Measurements from ENCODE around the gene FAM3B. TPM values are rescaled to one million over a fixed set of nuclear protein-coding genes. Genes with fewer than 3 reads are reported as not detected.
A peak's percentile ranks its signal among the peaks of the same experiment; 100 is the strongest.

Gene FAM3B
- total and polyA plus RNA-seq, 4 donors: 0.90 to 28.5 (median 2.6) TPM

DNA sequence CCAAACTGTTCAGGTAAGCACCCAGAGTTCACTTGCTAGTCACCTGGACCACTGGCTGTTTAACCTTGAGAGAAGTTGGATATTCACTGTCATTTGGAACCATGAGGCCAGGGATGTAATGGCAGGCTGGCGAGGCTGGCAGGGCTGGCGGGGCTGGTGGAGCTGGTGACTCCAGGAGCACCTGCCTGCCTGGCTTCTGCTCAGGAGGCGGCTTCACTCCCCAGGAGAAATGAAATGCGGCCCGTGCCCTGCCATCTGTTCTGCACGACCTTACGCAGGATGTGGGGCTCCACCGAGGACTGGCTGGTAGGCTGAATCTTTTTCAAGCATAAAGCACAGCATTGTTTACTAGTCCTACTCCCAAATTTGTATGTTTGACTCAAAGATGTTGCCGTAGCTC lies 86.7 kb downstream of the FAM3B start:
- H3K36me3 ChIP-seq (ENCODE audit: control insufficient read depth in 1 of 2, insufficient read depth in 2 of 2, low read length in 1 of 2): no peaks in the 10 kb centered on the region
- H3K27me3 ChIP-seq (ENCODE audit: control insufficient read depth in 1 of 2, insufficient read depth in 2 of 2, low read length in 1 of 2): no peaks in the 10 kb centered on the region
- H3K27ac ChIP-seq (ENCODE audit: low read depth in 1 of 2, low read length in 2 of 2): no peak overlapping the region
- no peaks in the 10 kb centered on the region for H3K9me3 ChIP-seq (ENCODE audit: control insufficient read depth, low read length)
- H3K4me3 ChIP-seq (ENCODE audit: low read length in 2 of 2): no peak overlapping the region
- intact Hi-C loops (cut with DNase I): no loop called here
- DNase-seq: peak in 1 of 2 donors; percentile 64
- H3K4me1 ChIP-seq (ENCODE audit: control insufficient read depth in 1 of 2, insufficient read depth in 2 of 2, low read length in 2 of 2): no peaks in the 10 kb centered on the region
- 86 to 90% methylated on average over 9 of the region's 9 CpGs for WGBS, 2 donors
- ATAC-seq (ENCODE audit: low FRiP score): no peak

DNA sequence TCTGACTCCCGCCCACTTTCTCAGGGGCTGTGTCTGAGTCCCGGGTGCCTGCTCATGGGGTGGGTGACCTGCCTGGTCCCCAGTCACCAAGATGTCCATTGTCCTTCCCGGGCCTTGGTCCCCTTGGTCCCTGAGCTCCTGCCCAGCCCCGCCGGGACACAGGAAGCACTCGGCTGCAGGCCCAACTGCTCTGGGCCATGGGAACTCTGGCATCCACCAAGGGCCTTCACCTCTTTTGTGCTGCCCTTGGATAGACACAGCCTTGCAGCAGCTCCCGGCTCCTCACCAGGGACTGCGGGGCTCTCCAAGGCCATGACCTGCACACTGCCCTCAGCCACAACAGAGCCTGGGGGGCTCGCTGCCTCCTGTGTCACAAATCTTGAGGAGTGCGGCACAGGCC lies 87.4 kb downstream of the FAM3B start:
- DNase-seq (peak in 1 of 2 donors; percentile 57), ATAC-seq (ENCODE audit: low FRiP score) (no peak)
- H3K4me3 ChIP-seq (ENCODE audit: low read length in 2 of 2): no peak overlapping the region
- H3K36me3 ChIP-seq (ENCODE audit: control insufficient read depth in 1 of 2, insufficient read depth in 2 of 2, low read length in 1 of 2): no peaks in the 10 kb centered on the region
- no peaks in the 10 kb centered on the region for H3K9me3 ChIP-seq (ENCODE audit: control insufficient read depth, low read length)
- no peaks in the 10 kb centered on the region for H3K4me1 ChIP-seq (ENCODE audit: control insufficient read depth in 1 of 2, insufficient read depth in 2 of 2, low read length in 2 of 2)
- 90% methylated on average over 10 of the region's 10 CpGs for WGBS, 2 donors
- H3K27ac ChIP-seq (ENCODE audit: low read depth in 1 of 2, low read length in 2 of 2): no peak overlapping the region
- intact Hi-C loops (cut with DNase I): no loop called here
- H3K27me3 ChIP-seq (ENCODE audit: control insufficient read depth in 1 of 2, insufficient read depth in 2 of 2, low read length in 1 of 2): no peaks in the 10 kb centered on the region

DNA sequence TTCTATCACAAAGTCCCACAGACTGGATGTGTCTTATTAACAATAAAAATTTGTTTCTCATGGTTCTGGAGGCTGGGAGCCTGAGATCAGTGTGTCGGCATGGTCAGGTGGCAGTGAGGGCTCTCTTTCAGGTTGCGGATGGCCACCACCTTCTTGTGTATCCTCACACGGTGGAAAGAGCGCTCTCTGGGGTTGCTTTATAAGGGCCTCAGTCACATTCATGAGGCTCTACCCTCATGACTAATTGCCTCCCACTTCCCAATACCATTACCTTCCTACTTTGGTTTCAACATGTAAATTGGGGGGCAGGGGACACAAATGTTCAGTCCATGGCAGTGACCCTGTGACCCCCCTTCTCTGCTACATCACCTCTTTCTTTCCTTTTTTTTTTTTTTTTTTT lies 88.7 kb downstream of the FAM3B start:
- 94 to 98% methylated on average over 4 of the region's 4 CpGs for WGBS, 2 donors
- DNase-seq (no peak), ATAC-seq (ENCODE audit: low FRiP score) (no peak)
- Histone ChIP-seq H3K27me3 (ENCODE audit: control insufficient read depth in 1 of 2, insufficient read depth in 2 of 2, low read length in 1 of 2) (no peaks in the 10 kb centered on the region), H3K27ac (ENCODE audit: low read depth in 1 of 2, low read length in 2 of 2) (no peak overlapping the region), H3K4me1 (ENCODE audit: control insufficient read depth in 1 of 2, insufficient read depth in 2 of 2, low read length in 2 of 2) (no peaks in the 10 kb centered on the region), H3K36me3 (ENCODE audit: control insufficient read depth in 1 of 2, insufficient read depth in 2 of 2, low read length in 1 of 2) (no peaks in the 10 kb centered on the region), H3K4me3 (ENCODE audit: low read length in 2 of 2) (no peak overlapping the region), H3K9me3 (ENCODE audit: control insufficient read depth, low read length) (no peaks in the 10 kb centered on the region)
- intact Hi-C loops (cut with DNase I): no loop called here

DNA sequence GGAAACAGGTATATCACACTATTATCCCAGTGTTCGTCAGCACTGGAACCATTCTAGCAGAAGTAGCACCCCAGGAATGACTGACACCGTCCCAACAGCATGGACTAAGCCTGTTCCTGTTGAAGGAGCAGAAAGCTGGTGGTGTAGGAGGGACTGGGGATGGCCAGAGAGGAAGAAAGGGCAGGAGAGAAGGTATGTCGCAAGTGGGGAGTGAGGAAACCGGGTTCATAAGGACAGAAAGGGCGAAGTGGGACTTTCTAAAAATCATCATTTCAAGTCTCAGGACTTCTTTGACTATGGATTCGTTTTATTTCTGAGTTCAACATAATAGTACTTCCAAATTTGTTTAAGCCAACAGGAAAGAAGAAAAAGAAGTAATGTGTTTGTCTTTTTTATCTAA lies 89.7 kb downstream of the FAM3B start:
- H3K36me3 ChIP-seq (ENCODE audit: control insufficient read depth in 1 of 2, insufficient read depth in 2 of 2, low read length in 1 of 2): no peaks in the 10 kb centered on the region

More for the DNA sequence above, 89.7 kb downstream of the FAM3B start:
- no peaks in the 10 kb centered on the region for H3K27me3 ChIP-seq (ENCODE audit: control insufficient read depth in 1 of 2, insufficient read depth in 2 of 2, low read length in 1 of 2)
- DNase-seq: no peak
- H3K4me3 ChIP-seq (ENCODE audit: low read length in 2 of 2): no peak overlapping the region
- ATAC-seq (ENCODE audit: low FRiP score): no peak
- WGBS, 2 donors: 77 to 85% methylated on average over 6 of the region's 6 CpGs
- H3K4me1 ChIP-seq (ENCODE audit: control insufficient read depth in 1 of 2, insufficient read depth in 2 of 2, low read length in 2 of 2): no peaks in the 10 kb centered on the region
- intact Hi-C loops (cut with DNase I): no loop called here
- no peaks in the 10 kb centered on the region for H3K9me3 ChIP-seq (ENCODE audit: control insufficient read depth, low read length)
- H3K27ac ChIP-seq (ENCODE audit: low read depth in 1 of 2, low read length in 2 of 2): no peak overlapping the region

Other genes with a start within 250 kb of the FAM3B start
- gene BACE2, start 148.6 kb upstream of the FAM3B start, total RNA-seq: 100 to 1,000 TPM in 1 of 2 donors, 10 to 100 TPM in 1; 80.4 to 151 TPM
- gene BACE2, start 148.6 kb upstream of the FAM3B start, polyA plus RNA-seq: 10 to 100 TPM; 26.2 to 53.3 TPM
- gene MX2, start 45.2 kb downstream of the FAM3B start, total RNA-seq: 10 to 100 TPM; 21.5 to 21.8 TPM
- gene MX2, start 45.2 kb downstream of the FAM3B start, polyA plus RNA-seq: 1 to 10 TPM in 1 of 2 donors, under 1 TPM in 1; 0.69 to 3.5 TPM
- 10 to 100 TPM; 41.0 to 58.1 TPM for gene MX1, start 109.4 kb downstream of the FAM3B start, total RNA-seq
- gene MX1, start 109.4 kb downstream of the FAM3B start, polyA plus RNA-seq: 10 to 100 TPM; 16.9 to 24.9 TPM
- gene TMPRSS2, start 191.4 kb downstream of the FAM3B start, total RNA-seq: not detected
- gene TMPRSS2, start 191.4 kb downstream of the FAM3B start, polyA plus RNA-seq: 10 to 100 TPM in 1 of 2 donors, under 1 TPM in 1; 0.10 to 10.4 TPM